Esophagus muscularis mucosa (tissue), 4 donors: Measurements from ENCODE around the gene ATP2A1.

Experiments
- EP300 ChIP-seq: sonication (generic); formaldehyde crosslinking; IDR thresholded peaks from one replicate; pipeline ENCODE4 v1.6.1; 2017; ENCODE audit warnings: antibody characterized with exemption
- POLR2A ChIP-seq: fragments of 450-650 bp; IDR thresholded peaks from one replicate; pipeline ENCODE4 v1.6.1; 2017; ENCODE audit warnings: antibody characterized with exemption, moderate library complexity, mild to moderate bottlenecking, low read depth
- POLR2AphosphoS5 ChIP-seq, 2 donors: sonication (generic); formaldehyde crosslinking; IDR thresholded peaks; one replicate each; pipeline ENCODE4 v1.6.1; 2017; ENCODE audit warnings: antibody characterized with exemption in 2 of 2
- TF ChIP-seq, protein P1 (sequence below), 3 experiments: fragments of 200-600 bp in 2 of 3; fragments of 450-650 bp in 1 of 3; sonication (generic) in 2 of 3; IDR thresholded peaks; one replicate each; pipeline ENCODE4 v1.5.1; 2017 to 2019; ENCODE audit warnings: antibody characterized with exemption in 3 of 3, mild to moderate bottlenecking in 2 of 3, moderate library complexity in 1 of 3

DNA sequence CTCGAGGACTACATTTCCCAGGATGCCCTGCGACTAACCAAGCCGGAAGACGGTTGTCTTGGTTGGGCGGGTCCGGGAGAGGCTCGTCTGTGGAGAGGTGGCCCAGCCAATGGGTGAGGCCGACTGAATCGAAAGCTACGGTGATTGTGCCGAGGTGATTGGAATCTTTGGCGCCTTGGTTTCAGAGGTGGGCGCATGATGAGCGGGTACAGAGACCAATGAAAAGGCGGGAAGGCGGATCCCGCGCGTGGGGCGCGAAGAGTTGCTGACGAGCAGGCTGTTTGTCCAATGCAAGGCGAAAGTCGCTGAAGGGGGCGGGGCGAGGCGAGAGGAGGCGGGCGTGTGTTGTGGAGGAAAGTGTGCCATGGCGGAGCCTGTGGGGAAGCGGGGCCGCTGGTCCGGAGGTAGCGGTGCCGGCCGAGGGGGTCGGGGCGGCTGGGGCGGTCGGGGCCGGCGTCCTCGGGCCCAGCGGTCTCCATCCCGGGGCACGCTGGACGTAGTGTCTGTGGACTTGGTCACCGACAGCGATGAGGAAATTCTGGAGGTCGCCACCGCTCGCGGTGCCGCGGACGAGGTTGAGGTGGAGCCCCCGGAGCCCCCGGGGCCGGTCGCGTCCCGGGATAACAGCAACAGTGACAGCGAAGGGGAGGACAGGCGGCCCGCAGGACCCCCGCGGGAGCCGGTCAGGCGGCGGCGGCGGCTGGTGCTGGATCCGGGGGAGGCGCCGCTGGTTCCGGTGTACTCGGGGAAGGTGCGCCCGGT is 72.5 kb downstream of the ATP2A1 start, which contains the start of gene NFATC2IP:
- TF ChIP-seq, protein P1, sequence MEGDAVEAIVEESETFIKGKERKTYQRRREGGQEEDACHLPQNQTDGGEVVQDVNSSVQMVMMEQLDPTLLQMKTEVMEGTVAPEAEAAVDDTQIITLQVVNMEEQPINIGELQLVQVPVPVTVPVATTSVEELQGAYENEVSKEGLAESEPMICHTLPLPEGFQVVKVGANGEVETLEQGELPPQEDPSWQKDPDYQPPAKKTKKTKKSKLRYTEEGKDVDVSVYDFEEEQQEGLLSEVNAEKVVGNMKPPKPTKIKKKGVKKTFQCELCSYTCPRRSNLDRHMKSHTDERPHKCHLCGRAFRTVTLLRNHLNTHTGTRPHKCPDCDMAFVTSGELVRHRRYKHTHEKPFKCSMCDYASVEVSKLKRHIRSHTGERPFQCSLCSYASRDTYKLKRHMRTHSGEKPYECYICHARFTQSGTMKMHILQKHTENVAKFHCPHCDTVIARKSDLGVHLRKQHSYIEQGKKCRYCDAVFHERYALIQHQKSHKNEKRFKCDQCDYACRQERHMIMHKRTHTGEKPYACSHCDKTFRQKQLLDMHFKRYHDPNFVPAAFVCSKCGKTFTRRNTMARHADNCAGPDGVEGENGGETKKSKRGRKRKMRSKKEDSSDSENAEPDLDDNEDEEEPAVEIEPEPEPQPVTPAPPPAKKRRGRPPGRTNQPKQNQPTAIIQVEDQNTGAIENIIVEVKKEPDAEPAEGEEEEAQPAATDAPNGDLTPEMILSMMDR (IDR thresholded peaks at IDR 0.05), result peak in 1 of 3 experiments; percentile 30
- TF ChIP-seq POLR2A (no peak), POLR2AphosphoS5 (IDR thresholded peaks at IDR 0.05) (peak; percentile 59 to 91), EP300 (no peak)
